Adrenal gland (tissue), 12 donors: Measurements from ENCODE around the gene SCN4A. TPM values are rescaled to one million over a fixed set of nuclear protein-coding genes. Genes with fewer than 3 reads are reported as not detected.

Source experiments
- DNase-seq, 7 donors: peaks; one replicate each; pipeline ENCODE4 v3.0.0-alpha.2; 2019 to 2020
- H3K27ac ChIP-seq, 5 donors: fragments of 200-600 bp; sonication (generic) in 4 of 5; 1 replicate in 3 of 5; 2 replicates in 2 of 5; pipeline versions ENCODE4 v1.5.1 to v1.8.0; 2016 to 2020; ENCODE audit warnings: mild to moderate bottlenecking in 1 of 5
- H3K27me3 ChIP-seq: fragments of 200-600 bp; 2 replicates; pipeline ENCODE4 v1.8.0; 2021
- H3K36me3 ChIP-seq, 2 donors: fragments of 200-600 bp; replicated peaks in 1 of 2; 1 replicate in 1 of 2; 2 replicates in 1 of 2; pipeline versions ENCODE4 v1.5.1 to v1.8.0; 2018 to 2022
- H3K4me1 ChIP-seq, 2 donors: fragments of 200-600 bp; replicated peaks in 1 of 2; 1 replicate in 1 of 2; 2 replicates in 1 of 2; pipeline versions ENCODE4 v1.5.1 to v1.8.0; 2018 to 2021
- H3K4me3 ChIP-seq, 4 donors: fragments of 200-600 bp; sonication (generic) in 3 of 4; one replicate each; pipeline ENCODE4 v1.5.1; 2016 to 2018
- H3K9me3 ChIP-seq, 3 donors: fragments of 200-600 bp; sonication (generic) in 1 of 3; replicated peaks in 1 of 3; 1 replicate in 2 of 3; 2 replicates in 1 of 3; pipeline versions ENCODE4 v1.5.1 to v1.8.0; 2016 to 2021
- CTCF ChIP-seq, 6 experiments: fragments of 450-650 bp in 4 of 6; fragments of 200-600 bp in 2 of 6; sonication (generic) in 1 of 6; IDR thresholded peaks; 1 replicate in 5 of 6; 2 replicates in 1 of 6; pipeline versions ENCODE4 v1.5.1 to v1.8.0; 2016 to 2021; ENCODE audit warnings: antibody characterized with exemption in 6 of 6, mild to moderate bottlenecking in 2 of 6, moderate library complexity in 1 of 6
- POLR2A ChIP-seq, 2 donors: fragments of 450-650 bp; IDR thresholded peaks; one replicate each; pipeline ENCODE4 v1.6.1; 2017; ENCODE audit warnings: antibody characterized with exemption in 2 of 2, mild to moderate bottlenecking in 2 of 2, moderate library complexity in 1 of 2
- WGBS, 4 donors: extraction: QIAGEN DNeasy Blood & Tissue Kit in 2 of 4; methylation state at CpG; one replicate each; pipeline versions ENCODE4 v1.1.5 to v1.1.7; 2013 to 2017; 5-methylcytosine and 5-hydroxymethylcytosine counted together
- intact Hi-C, 2 donors: fragments of 100-400 bp; cut with DNase I; formaldehyde crosslinking; loops; one replicate each; pipeline versions ENCODE4 v1.14.1 to v1.15.0; 2022 to 2023
- polyA plus RNA-seq, 3 donors: library from polyadenylated mRNA; stranded (reverse); fragments of 200-250 nt in 2 of 3; fragments of 350-450 nt in 1 of 3; fragmentation: Illumina TruSeq in 1 of 3; extraction: RNeasy Lipid Tissue Mini Kit (QIAGEN cat#74804) in 1 of 3; gene quantifications; one replicate each; pipeline ENCODE4 v1.2.3, GENCODE V29; 2013 to 2014
- total RNA-seq, 9 donors: library from RNA; depleted of rRNA in 4 of 9; stranded (reverse); fragments of >200 nt in 4 of 9; fragments of 120-200 nt in 1 of 9; fragmentation: NEBNext Ultra II Directional in 1 of 9; extraction: Animal tissue kit (Norgen Biotek cat#: 25700) in 1 of 9; gene quantifications; one replicate each; pipeline versions ENCODE4 v1.1.0 to v1.2.4, GENCODE V29; 2013 to 2023
- donor health status: healthy with polysubstance abuse.
- donor health status: Bipolar disorder and iron deficiency.
- donor health status: DM: yes; HTN: yes; CAD: no.
- donor health status: DM: no; HTN: no; CAD: no.
- donor health status: DM: no; HTN: no; CAD: no.
- donor health status: DM: yes; HTN: yes; CAD: no.

SCN4A gene
- total and polyA plus RNA-seq, 12 donors = 0.30 to 4.2 (median 1.5) TPM

GRCh38 chr17:63987221-63988126, 14.8 kb upstream of the SCN4A start:
- no peaks in the 10 kb centered on the region for H3K27me3 ChIP-seq
- peak in 1 of 7 donors; percentile 21 for DNase-seq
- WGBS, 4 donors = 65 to 78% (median 67%) methylated on average over 11 to 18 of the region's 18 CpGs
- TF ChIP-seq POLR2A (IDR thresholded peaks at IDR 0.05) = no peak
- TF ChIP-seq CTCF (IDR thresholded peaks at IDR 0.05) = no peak
- no peak overlapping the region for H3K27ac ChIP-seq
- peaks cover 5 to 23% of the 10 kb centered on the region in 2 donors for H3K4me1 ChIP-seq
- intact Hi-C loops = no loop called here
- no peak overlapping the region for H3K4me3 ChIP-seq
- H3K36me3 ChIP-seq = no peaks in the 10 kb centered on the region
- H3K9me3 ChIP-seq = no peaks in the 10 kb centered on the region

- H3K27me3 ChIP-seq = no peaks in the 10 kb centered on the region
- no peak for TF ChIP-seq CTCF (IDR thresholded peaks at IDR 0.05)
- no peak for TF ChIP-seq POLR2A (IDR thresholded peaks at IDR 0.05)
- DNase-seq = peak in 3 of 7 donors; percentile 21 to 42 (median 22)
- no peaks in the 10 kb centered on the region for H3K36me3 ChIP-seq
- WGBS, 4 donors = 36 to 60% (median 56%) methylated on average over 3 of the region's 3 CpGs
- H3K9me3 ChIP-seq = no peaks in the 10 kb centered on the region
- intact Hi-C loops = no loop called here
- H3K4me1 ChIP-seq = peaks cover 5 to 23% of the 10 kb centered on the region in 2 donors
- H3K4me3 ChIP-seq = no peak overlapping the region
- H3K27ac ChIP-seq = no peak overlapping the region
These were observed 14.1 kb upstream of the SCN4A start for GRCh38 chr17:63986821-63987220.

GRCh38 chr17:63985387-63986140, 12.8 kb upstream of the SCN4A start:
- H3K36me3 ChIP-seq = no peaks in the 10 kb centered on the region
- peak in 1 of 7 donors; percentile 17 for DNase-seq
- no peak for TF ChIP-seq POLR2A (IDR thresholded peaks at IDR 0.05)
- TF ChIP-seq CTCF (IDR thresholded peaks at IDR 0.05) = no peak
- H3K4me3 ChIP-seq = no peak overlapping the region
- H3K9me3 ChIP-seq = no peaks in the 10 kb centered on the region
- 79 to 88% (median 83%) methylated on average over 9 to 13 of the region's 13 CpGs for WGBS, 4 donors
- H3K27ac ChIP-seq = peak overlapping the region in 2 of 5 donors; percentile 59 to 62
- H3K27me3 ChIP-seq = no peaks in the 10 kb centered on the region
- H3K4me1 ChIP-seq = peaks cover 5 to 23% of the 10 kb centered on the region in 2 donors
- intact Hi-C loops = no loop called here
